PC-3 (cell line): ENCODE results near the gene SPOP. TPM values are rescaled to one million over a fixed set of nuclear protein-coding genes. Genes with fewer than 3 reads are reported as not detected.
"Not testable (repeated sequence)": the region's sequence is repeated elsewhere in the genome, so short reads cannot be mapped to it uniquely, and the experiment has no call there.

ENCODE experiments used
- ATAC-seq: fragments of 200-7000 bp; cut with Tn5 transposase; 2 replicates; pipeline ENCODE4 v1.9.1; 2020; ENCODE audit warnings: mild to moderate bottlenecking, moderate library complexity
- BruUV-seq: library from RNA; stranded (reverse); fragments of 400-500 nt; replicated peaks from 2 replicates; lab custom pipeline; 2021; lab: Mats Ljungman, UMichigan
- CTCF ChIA-PET: fragments of 300-600 bp; sonication (Branson Sonifier 250); formaldehyde crosslinking; loops from one replicate; lab custom pipeline; 2022; ENCODE audit warnings: antibody characterized with exemption; lab: Charles Lee
- POLR2A ChIA-PET: fragments of 300-600 bp; sonication (Branson Sonifier 250); formaldehyde crosslinking; loops from one replicate; lab custom pipeline; 2022; ENCODE audit warnings: antibody characterized with exemption; ENCODE audit not compliant: unreplicated experiment; lab: Charles Lee
- DNase-seq: peaks from one replicate; pipeline ENCODE4 v3.0.0-alpha.2; 2015
- H2AFZ ChIP-seq: fragments of 300-600 bp; sonication (generic); 2 replicates; pipeline ENCODE4 v1.6.0; 2016; ENCODE audit warnings: antibody characterized with exemption, low read length
- H3F3A ChIP-seq: fragments of 300-600 bp; sonication (generic); one replicate; pipeline ENCODE4 v1.6.0; 2017; ENCODE audit warnings: antibody characterized with exemption, low read length, control low read depth, mild to moderate bottlenecking; ENCODE audit not compliant: unreplicated experiment
- H3K27ac ChIP-seq: fragments of 300-600 bp; sonication (generic); 2 replicates; pipeline ENCODE4 v1.5.1; 2016; ENCODE audit warnings: mild to moderate bottlenecking, low read length
- H3K27me3 ChIP-seq: fragments of 300-600 bp; sonication (generic); 2 replicates; pipeline ENCODE4 v1.6.1; 2016; ENCODE audit warnings: low read length, mixed read lengths
- H3K36me3 ChIP-seq: fragments of 300-600 bp; sonication (generic); 2 replicates; pipeline ENCODE4 v1.6.1; 2016; ENCODE audit warnings: low read depth, mixed run types, low read length, mixed read lengths
- H3K4me1 ChIP-seq: fragments of 300-600 bp; sonication (generic); 2 replicates; pipeline ENCODE4 v1.5.1; 2016; ENCODE audit warnings: low read length; ENCODE audit not compliant: insufficient read depth
- H3K4me2 ChIP-seq: fragments of 300-600 bp; sonication (generic); 2 replicates; pipeline ENCODE4 v1.6.0; 2016; ENCODE audit warnings: low read length
- H3K4me3 ChIP-seq: fragments of 300-600 bp; sonication (generic); 2 replicates; pipeline ENCODE4 v1.5.1; 2016; ENCODE audit warnings: mild to moderate bottlenecking, low read length, mixed read lengths
- H3K79me2 ChIP-seq: fragments of 300-600 bp; sonication (generic); 2 replicates; pipeline ENCODE4 v1.6.1; 2017; ENCODE audit warnings: low read length, mixed read lengths
- H3K9ac ChIP-seq: fragments of 300-600 bp; sonication (generic); 2 replicates; pipeline ENCODE4 v1.6.0; 2016; ENCODE audit warnings: mild to moderate bottlenecking, low read length
- H3K9me2 ChIP-seq: fragments of 300-600 bp; sonication (generic); replicated peaks from 2 replicates; pipeline ENCODE4 v1.6.1; 2016; ENCODE audit warnings: mixed run types, low read length, mixed read lengths
- H3K9me3 ChIP-seq: fragments of 300-600 bp; sonication (generic); 2 replicates; pipeline ENCODE4 v1.6.1; 2016; ENCODE audit warnings: low read length, mixed read lengths
- H4K20me1 ChIP-seq: fragments of 300-600 bp; sonication (generic); 2 replicates; pipeline ENCODE4 v1.6.1; 2016; ENCODE audit warnings: low read length, mixed read lengths
- CTCF ChIP-seq: fragments of 300-600 bp; sonication (generic); conservative IDR thresholded peaks from 2 replicates; pipeline ENCODE4 v1.5.1; 2017; ENCODE audit warnings: antibody characterized with exemption, low read depth, mild to moderate bottlenecking, low read length
- EZH2 ChIP-seq: fragments of 300-600 bp; sonication (generic); IDR thresholded peaks from one replicate; pipeline ENCODE4 v1.6.1; 2017; ENCODE audit warnings: antibody characterized with exemption, mild to moderate bottlenecking, low read length; ENCODE audit not compliant: unreplicated experiment
- EZH2phosphoT487 ChIP-seq: fragments of 300-600 bp; sonication (generic); IDR thresholded peaks from 2 replicates; pipeline ENCODE4 v1.6.1; 2018; ENCODE audit warnings: mild to moderate bottlenecking, antibody characterized with exemption, low read length, borderline replicate concordance
- intact Hi-C: fragments of 100-400 bp; cut with micrococcal nuclease; formaldehyde crosslinking; loops from 2 replicates; pipeline ENCODE4 v1.9.0; 2023
- total RNA-seq: library from RNA; depleted of rRNA; stranded (reverse); fragments of >200 nt; gene quantifications from 2 replicates; pipeline ENCODE4 v1.2.3, GENCODE V29; 2014

Gene SPOP
- total RNA-seq, 1 experiment from 2014 or later = 54.7 TPM

DNA sequence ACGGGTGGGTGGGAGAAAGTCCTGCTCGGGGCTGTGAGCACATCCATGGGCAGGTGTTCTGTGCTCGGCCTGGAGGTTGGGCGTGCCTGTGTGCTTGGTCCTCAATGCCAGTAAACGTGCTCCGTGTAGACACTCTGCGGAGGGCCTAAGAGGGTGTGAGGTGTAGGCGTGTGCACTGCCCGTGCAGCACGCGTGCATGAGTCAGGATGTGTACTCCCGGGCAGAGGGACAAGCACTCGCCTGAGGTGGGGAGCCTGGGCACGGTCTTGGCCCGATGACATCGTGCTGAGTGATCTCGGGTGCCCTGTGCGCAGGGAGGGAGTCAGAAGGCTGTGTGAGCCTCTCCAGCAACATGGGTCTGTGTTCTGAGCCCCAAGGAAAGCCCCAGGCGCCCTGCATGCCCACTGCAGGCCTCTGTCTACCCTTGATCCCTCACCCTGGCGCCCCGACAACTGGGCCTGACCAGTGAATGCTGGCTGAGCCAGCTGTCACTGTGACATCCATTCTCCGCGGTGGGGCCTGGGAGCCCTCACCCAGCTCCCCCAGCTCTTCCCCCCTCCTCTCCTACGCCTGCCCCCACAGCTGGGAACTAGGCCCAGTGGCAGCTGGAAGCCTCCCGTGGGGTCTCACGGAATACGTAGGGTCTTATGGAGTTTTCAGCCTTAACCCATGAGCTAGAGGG, 125.7 kb downstream of the SPOP start:
- no peak overlapping the region for H3K27ac ChIP-seq
- no peak overlapping the region for H3K4me2 ChIP-seq
- CTCF ChIA-PET = no interaction called here
- no peaks in the 10 kb centered on the region for H3F3A ChIP-seq
- intact Hi-C loops = no loop called here
- no peak for TF ChIP-seq EZH2
- TF ChIP-seq EZH2phosphoT487 = peak; percentile 83
- no peaks in the 10 kb centered on the region for H3K79me2 ChIP-seq
- H3K27me3 ChIP-seq = no peaks in the 10 kb centered on the region
- ATAC-seq (peak; percentile 52), DNase-seq (peak; percentile 49)
- H3K9me2 ChIP-seq = no peaks in the 10 kb centered on the region
- peaks cover 4% of the 10 kb centered on the region; the same call in 1 of the 2 replicates for H3K4me1 ChIP-seq
- no peak overlapping the region for H3K4me3 ChIP-seq
- POLR2A ChIA-PET = no interaction called here
- H3K9ac ChIP-seq = no peak overlapping the region
- no peaks in the 10 kb centered on the region for H3K36me3 ChIP-seq
- no peaks in the 10 kb centered on the region for H3K9me3 ChIP-seq
- no TSS peak for BruUV-seq
- no peaks in the 10 kb centered on the region for H4K20me1 ChIP-seq
- H2AFZ ChIP-seq = no peak overlapping the region

GRCh38 chr17:49551221-49552069, 126.5 kb downstream of the SPOP start:
- ChIA-PET CTCF (no interaction called here), POLR2A (no interaction called here)
- H3K27me3 ChIP-seq = no peaks in the 10 kb centered on the region
- H3K4me1 ChIP-seq = peaks cover 4% of the 10 kb centered on the region; the same call in 1 of the 2 replicates
- H3K36me3 ChIP-seq = no peaks in the 10 kb centered on the region
- no peaks in the 10 kb centered on the region for H4K20me1 ChIP-seq
- no peaks in the 10 kb centered on the region for H3F3A ChIP-seq
- no peak overlapping the region for H3K4me2 ChIP-seq
- no peak overlapping the region for H3K27ac ChIP-seq
- no peak overlapping the region for H2AFZ ChIP-seq
- TF ChIP-seq EZH2 (no peak), EZH2phosphoT487 (no peak), CTCF (no peak)
- no TSS peak for BruUV-seq
- no peaks in the 10 kb centered on the region for H3K9me2 ChIP-seq
- H3K9ac ChIP-seq = no peak overlapping the region
- intact Hi-C loops = no loop called here
- no peak overlapping the region for H3K4me3 ChIP-seq
- DNase-seq = no peak
- no peaks in the 10 kb centered on the region for H3K79me2 ChIP-seq
- no peaks in the 10 kb centered on the region for H3K9me3 ChIP-seq
- ATAC-seq = no peak

- H3K27ac ChIP-seq, DNase-seq, intact Hi-C loops, POLR2A ChIA-PET, ATAC-seq, H3K4me2 ChIP-seq, H3K9me3 ChIP-seq, BruUV-seq, H3K27me3 ChIP-seq, H3F3A ChIP-seq, H3K36me3 ChIP-seq, H3K4me3 ChIP-seq, H3K79me2 ChIP-seq, H3K9ac ChIP-seq, H2AFZ ChIP-seq, H3K9me2 ChIP-seq, CTCF ChIA-PET, H4K20me1 ChIP-seq, H3K4me1 ChIP-seq: not testable (repeated sequence)
Measured at GRCh38 chr17:49550764-49551163, 127.1 kb downstream of the SPOP start.
